ENCODE results near the gene PGAP1. TPM values are rescaled to one million over a fixed set of nuclear protein-coding genes. Genes with fewer than 3 reads are reported as not detected.

PGAP1 gene
- total RNA-seq, 1 donor from 2014 or later = 45.1 TPM

DNA sequence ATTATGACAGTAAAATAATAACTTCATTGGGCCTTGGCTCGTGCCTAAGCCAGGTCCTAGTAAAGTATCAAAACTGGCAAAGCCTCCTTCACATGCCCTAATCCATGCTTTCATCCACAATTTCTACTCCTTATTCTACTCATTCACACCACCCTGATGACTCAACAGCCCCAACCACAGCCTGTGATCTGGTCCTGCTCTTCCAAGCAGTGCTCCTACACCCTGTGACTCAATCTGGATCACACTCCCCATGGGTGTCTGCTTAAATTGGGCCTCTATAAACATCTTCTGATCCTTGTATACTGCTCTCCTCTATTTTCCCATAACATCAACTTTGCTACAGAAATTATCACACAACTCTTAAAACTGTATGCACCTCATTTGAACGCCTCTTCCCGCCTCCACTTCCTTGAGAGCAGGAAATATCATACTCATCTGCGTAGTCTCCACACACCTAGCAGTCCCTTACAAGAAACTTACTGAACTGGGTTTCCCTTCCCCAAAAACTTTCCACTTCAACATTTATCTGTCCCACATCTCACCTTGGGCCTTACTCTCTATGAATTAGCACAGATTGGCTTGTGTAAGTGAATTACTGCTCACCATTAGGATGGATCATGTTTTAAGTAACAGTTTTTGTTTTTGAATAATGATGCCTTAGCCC lies 142.9 kb downstream of the PGAP1 start:
- Mint-ChIP-seq H3K36me3 (peaks cover 25% of the 10 kb centered on the region), H3K27me3 (no peaks in the 10 kb centered on the region), H3K27ac (no peak overlapping the region), H3K4me3 (no peak overlapping the region), H3K9me3 (no peaks in the 10 kb centered on the region), H3K4me1 (ENCODE audit: unreplicated experiment) (no peaks in the 10 kb centered on the region)
- DNase-seq (ENCODE audit: extremely low spot score, unreplicated experiment) = no peak
- no peak for TF ChIP-seq CTCF (conservative IDR thresholded peaks at IDR 0.05)

Other genes starting within 250 kb of the PGAP1 start
- gene GTF3C3, start 127.0 kb downstream of the PGAP1 start, total RNA-seq (ENCODE audit: low replicate concordance) = 45.7 and 54.3 TPM in 2 replicates
- gene C2orf66, start 117.4 kb downstream of the PGAP1 start, total RNA-seq (ENCODE audit: low replicate concordance) = 0.29 TPM in 1 of 2 replicates, not detected in the other

Measured in type B pancreatic cell (in vitro differentiated cells).